GM15510 (cell line): ENCODE results near the gene SHOX.

Experiments
- POLR2A ChIP-seq: IDR thresholded peaks from 3 replicates; pipeline ENCODE4 v1.6.1; 2011; ENCODE audit warnings: borderline replicate concordance; ENCODE audit not compliant: insufficient read length; ENCODE audit errors: extremely low read depth

The SHOX gene

GRCh38 chrX:621705-622503 is 8.7 kb upstream of the SHOX start:
- TF ChIP-seq POLR2A, result no peak

GRCh38 chrX:623268-623598 is 7.4 kb upstream of the SHOX start:
- no peak for TF ChIP-seq POLR2A

GRCh38 chrX:623599-624315 is 6.8 kb upstream of the SHOX start:
- no peak for TF ChIP-seq POLR2A

GRCh38 chrX:625137-625691 is 5.4 kb upstream of the SHOX start:
- TF ChIP-seq POLR2A, result no peak

- no peak for TF ChIP-seq POLR2A
Measured at GRCh38 chrX:626745-627509, 3.7 kb upstream of the SHOX start.

- TF ChIP-seq POLR2A, result no peak
Measured at GRCh38 chrX:627510-627981, 3.0 kb upstream of the SHOX start.

GRCh38 chrX:627995-628394 is 2.6 kb upstream of the SHOX start:
- no peak for TF ChIP-seq POLR2A

GRCh38 chrX:629230-630006 is 1.2 kb upstream of the SHOX start:
- no peak for TF ChIP-seq POLR2A

GRCh38 chrX:630007-630611 is 482 bp upstream of the SHOX start:
- TF ChIP-seq POLR2A, result no peak

GRCh38 chrX:631802-632365 is 1.3 kb downstream of the SHOX start:
- no peak for TF ChIP-seq POLR2A

GRCh38 chrX:632366-633042 is 1.9 kb downstream of the SHOX start:
- TF ChIP-seq POLR2A, result no peak

GRCh38 chrX:633043-633984 is 2.7 kb downstream of the SHOX start:
- TF ChIP-seq POLR2A, result no peak
